Measurements from ENCODE around the gene CASP14. TPM values are rescaled to one million over a fixed set of nuclear protein-coding genes. Genes with fewer than 3 reads are reported as not detected.
"Not testable (repeated sequence)": the region's sequence is repeated elsewhere in the genome, so short reads cannot be mapped to it uniquely, and the experiment has no call there.

Gene CASP14
- polyA plus RNA-seq, 10 donors = 0.29 to 4.5 TPM; not detected in 8

DNA sequence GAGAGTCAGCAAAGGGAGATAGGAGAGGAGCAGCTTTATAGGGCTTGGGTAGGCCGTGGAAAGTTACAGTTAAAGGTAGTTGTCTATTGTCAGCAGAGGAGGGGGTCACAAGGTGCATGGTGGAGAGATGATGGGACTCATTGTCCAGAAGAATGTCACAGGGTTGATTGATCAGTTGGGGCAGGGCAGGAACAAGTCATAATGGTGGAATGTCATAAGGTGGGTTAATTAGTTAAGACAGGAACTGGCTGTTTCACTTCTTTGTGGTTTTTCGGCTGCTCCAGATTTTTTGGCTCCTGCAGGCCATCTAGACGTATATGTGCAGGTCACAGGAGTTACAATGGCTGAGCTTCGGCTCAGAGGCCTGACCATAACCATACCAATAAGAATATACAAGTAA is 21.1 kb downstream of the CASP14 start:
- not testable (repeated sequence) for DNase-seq

DNA sequence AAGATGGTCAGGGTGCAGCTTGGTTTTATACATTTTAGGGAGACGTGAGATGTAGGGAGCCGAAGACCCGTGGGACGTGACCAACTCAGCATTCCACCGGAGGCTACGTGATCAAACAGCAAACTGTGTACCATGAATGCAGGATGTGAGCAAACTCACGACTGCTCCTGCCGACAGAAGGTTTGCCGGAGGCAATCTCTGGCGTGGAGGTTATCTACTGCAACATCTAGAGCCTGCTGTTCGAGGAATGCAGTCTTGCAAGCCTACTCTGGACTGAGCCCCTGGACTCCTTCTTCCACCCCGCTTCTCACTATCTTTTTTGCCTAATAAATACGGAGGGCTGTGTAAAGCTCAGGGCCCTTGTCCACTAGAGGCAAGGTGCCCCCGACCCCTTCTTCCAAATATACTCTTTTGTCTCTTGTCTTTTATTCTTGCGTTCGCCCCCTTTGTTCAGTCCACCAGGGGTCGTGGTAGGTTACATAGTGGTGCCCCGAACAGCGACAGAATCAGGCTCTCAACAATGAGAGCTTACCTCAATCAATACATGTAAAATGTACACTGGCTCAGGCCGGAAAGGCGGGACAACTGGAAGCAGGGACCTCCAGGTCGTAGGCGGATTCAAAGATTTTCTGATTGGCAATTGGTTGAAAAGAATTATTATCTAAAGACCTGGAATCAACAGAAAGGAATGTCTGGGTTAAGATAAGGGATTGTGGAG is 23.8 kb downstream of the CASP14 start:
- no peak for DNase-seq

DNA sequence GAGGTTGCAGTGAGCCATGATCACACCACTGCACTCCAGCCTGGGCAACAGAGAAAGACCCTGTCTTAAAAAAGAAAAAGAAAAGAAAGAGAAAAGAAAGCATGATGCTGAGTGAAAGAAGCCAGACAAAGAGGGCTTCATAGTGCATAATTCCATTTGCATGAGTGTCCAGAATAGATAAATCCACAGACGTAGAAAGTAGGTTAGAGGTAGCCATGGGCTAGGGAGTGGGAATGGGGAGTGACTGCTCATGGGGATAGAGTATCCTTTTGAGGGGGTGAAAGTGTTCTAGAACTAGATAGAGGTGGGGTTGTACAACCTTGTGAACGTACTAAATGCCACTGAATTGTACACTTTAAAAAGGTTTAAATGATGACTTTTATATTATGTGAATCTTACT is 25.1 kb downstream of the CASP14 start:
- DNase-seq = no peak

DNA sequence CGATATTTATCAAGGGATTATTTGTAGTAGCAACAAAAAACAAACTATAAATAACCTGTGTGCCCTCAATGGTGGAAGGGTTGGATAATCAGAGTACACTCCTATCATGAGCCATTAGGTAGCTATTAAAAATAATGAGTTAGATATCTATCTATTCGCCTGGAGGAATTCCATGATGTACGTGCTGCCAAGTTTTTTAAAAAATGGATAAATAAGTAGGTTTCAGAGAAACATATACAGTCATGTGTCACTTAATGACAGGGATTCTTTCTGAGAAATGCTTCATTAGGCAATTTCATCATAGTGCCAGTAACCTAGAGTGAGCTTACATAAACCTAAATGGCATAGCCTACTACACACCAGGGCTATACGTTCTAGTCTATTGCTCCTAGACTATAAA is 26.5 kb downstream of the CASP14 start:
- DNase-seq = no peak

DNA sequence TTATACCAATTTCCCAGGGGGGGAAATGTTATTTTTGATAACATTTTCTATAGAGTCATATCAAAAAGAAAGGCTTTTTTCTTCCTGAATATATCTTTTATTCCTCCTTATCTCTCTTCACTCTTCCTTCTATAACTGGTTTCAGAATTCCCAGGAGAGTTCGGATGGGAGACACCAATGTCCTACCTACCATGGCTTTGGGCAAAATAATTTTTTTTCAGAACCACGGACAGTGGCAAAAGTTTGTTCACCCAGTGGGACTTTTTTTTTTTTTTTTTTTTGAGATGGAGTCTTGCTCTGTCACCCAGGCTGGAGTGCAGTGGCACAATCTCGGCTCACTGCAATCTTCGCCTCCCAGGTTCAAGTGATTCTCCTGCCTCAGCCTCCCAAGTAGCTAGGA is 30.7 kb downstream of the CASP14 start:
- DNase-seq = not testable (repeated sequence)

DNA sequence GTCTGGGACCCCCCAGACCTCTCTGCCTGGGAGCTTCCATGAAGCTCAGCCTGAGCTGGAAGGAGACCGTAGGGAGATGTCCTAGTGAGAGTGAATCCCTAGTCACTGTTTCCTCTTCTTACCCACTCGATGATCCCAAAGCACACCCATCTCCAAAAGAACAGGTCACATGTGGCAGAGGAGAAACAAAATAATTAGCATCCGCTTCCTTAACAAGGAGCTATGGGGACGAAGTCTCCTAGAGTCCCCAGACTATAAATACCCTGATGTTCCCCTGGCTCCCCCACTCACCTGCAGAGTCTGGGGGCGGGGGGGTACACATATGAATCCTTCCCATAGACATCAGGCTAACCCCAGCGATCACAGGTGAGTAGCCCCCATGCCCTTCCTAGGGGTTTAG is 32.6 kb downstream of the CASP14 start, which contains the start of gene OR1I1:
OR1I1 (plus strand) TSS at position 301 of the 400 bp plus-strand sequence. CDS start 4,855 bp downstream, outside the sequence.
- DNase-seq = no peak

DNA sequence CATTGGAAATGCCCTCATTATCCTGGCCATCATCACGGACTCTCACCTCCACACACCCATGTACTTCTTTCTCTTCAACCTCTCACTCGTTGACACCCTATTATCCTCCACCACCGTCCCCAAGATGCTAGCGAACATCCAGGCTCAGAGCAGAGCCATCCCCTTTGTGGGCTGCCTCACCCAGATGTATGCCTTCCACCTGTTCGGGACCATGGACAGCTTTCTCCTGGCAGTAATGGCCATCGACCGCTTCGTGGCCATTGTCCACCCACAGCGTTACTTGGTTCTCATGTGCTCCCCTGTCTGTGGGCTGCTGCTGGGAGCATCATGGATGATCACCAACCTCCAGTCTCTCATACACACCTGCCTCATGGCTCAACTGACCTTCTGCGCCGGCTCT is 37.9 kb downstream of the CASP14 start:
- DNase-seq = no peak

DNA sequence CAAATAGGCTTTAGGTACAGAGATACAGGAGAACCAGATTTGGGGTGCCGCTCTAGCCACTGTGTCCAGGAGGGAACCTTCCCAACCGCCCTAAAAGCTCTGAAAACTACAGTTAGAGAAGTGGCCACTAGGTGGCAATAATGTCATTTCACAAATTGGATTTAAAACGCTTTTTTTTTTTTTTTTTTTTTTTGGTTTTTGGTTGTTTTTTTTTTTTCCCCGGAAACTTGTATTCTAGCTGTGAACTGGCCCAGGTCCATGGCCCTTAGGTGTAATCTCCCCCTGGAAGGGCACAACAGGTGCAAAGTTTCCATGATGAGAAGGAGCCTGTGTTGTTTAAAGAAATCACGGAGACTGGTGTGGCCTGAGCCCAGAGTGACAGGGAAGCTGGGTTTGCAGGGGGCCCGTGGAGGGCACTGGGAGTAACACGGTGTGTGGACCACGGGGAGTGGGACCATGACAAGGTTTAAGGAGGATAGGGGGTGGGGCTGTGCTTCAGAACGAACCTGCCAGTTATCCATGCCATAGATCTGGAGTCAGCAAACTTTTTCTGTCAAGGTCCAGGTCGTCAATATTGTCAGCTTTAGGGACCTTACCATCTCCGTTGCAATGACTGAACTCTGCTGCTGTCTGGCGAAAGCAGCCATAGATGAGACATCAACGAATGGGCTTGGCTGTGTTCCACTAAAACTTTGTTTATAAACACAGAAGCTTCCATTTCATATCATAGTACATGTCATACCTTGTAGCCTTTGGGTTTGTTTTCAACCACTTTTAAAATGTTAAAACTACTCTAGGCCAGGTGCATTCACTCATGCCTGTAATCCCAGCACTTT is 42.9 kb downstream of the CASP14 start:
- DNase-seq = peak; percentile 56 to 82 (median 74)

DNA sequence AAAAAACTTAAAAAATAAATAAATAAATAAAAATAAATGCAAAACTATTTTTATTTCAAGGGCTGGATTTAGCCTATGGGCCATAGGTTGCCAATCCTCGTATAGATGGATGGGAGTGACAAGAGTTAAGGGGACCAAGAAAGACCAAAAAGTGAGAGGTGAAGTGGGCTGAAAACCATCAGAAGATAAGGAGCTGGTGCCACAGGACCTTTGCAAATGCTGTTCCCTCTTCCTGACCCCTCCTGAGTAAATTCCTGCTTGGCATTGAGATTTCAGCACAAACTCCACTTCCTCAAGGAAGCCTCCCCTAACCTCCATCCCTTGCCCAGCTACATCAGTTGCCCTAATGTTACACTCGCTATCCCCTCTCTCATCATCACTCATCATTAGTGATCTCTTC is 43.7 kb downstream of the CASP14 start:
- no peak for DNase-seq

DNA sequence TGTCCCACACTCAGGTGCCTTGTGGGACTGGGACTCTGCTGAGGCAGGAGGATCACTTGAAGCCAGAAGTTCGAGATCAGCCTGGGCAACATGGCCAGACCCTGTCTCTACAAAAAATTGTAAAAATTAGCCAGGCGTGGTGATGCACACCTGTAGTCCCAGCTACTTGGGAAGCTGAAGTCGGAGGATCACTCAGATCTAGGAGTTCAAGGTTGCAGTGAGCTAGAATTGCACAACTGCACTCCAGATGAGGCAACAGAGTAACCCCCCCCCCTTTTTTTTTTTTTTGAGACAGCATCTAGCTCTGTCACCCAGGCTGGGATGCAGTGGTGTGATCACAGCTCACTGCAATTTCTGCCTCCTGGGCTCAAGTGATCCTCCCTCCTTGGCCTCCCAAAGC is 46.9 kb downstream of the CASP14 start:
- DNase-seq = no peak

DNA sequence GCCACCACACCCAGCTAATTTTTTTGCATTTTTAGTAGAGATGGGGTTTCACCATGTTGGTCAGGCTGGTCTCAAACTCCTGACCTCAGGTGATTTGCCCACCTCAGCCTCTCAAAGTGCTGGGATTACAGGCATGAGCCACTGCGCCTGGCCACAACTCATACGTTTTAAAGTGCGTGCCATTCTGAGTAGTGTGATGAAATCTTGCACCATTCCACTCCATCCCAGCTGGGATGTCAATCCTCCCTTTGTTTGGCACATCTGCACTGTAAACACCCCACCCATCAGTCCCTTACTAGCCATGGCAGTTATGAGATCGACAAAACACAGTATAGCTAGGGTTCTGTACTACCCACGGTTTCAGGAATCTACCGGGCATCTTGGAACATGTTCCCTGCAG is 48.7 kb downstream of the CASP14 start:
- DNase-seq = not testable (repeated sequence)

DNA sequence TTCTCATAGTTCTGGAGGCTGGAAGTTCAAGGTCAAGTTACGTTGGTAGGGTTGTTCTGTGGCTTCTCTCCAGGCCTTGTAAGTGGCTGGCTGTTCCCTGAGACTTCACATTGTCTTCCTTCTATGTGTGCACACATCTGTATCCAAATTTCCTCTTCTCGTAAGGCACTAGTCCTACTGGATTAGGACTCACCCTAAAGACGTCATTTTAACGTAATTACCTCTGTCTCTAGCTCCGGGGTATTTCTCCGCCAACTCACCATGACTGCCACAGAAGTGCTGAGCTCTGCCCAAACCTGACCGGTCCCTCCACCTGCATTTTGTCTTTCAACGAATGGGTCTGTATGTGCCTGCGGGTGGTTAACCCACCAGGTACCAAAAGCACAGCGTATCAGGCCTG is 49.2 kb downstream of the CASP14 start:
- no peak for DNase-seq

DNA sequence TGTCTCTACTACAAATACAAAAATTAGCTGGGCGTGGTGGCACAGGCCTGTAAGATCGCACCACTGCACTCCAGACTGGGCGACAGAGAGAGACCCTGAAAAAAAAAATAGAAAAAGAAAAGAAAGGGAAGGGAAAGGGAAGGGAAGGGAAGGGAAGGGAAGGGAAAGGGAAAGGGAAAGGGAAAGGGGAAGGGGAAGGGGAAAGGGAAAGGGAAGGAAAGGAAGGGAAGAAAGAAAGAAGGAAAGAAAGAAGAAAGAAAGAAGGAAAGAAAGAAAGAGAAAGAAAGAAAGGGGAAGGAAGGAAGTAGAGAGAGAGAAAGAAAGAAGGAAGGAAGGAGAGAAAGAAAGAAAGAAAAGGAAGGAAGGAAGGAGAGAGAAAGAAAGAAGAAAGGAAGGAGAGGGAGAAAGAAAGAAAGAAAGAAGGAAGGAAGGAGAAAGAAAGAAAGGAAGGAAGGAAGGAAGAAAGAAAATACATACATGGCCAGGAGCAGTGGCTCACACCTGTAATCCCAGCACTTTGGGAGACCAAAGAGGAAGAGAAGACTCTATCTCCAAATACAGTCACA is 49.8 kb downstream of the CASP14 start:
- no peak for DNase-seq

DNA sequence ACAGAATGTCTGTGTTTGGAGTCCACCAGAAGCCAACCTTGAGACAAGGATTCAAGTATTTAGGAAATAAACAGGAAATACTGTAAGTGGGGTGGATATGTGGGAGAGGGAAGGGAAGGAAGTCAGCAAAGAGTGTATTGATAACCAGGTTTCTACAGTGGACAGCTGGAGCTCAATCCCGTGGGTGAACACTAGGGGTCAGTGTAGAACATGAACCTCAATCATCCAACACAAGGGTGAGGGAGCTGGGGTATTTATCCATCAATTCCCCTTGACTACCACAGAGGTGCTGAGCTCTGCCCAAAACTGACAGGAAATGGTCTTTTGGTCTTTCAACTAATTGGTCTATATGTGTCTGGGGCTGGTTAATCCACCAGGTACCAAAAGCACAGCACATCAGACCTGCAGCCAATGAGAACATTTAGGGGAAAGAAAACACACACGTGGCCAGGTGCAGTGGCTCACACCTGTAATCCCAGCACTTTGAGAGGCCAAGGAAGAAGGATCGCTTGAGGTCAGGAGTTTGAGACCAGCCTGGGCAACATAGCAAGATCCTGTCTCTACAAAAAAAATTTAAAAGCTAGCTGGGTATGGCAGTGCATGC is 52.3 kb downstream of the CASP14 start:
- no peak for DNase-seq

DNA sequence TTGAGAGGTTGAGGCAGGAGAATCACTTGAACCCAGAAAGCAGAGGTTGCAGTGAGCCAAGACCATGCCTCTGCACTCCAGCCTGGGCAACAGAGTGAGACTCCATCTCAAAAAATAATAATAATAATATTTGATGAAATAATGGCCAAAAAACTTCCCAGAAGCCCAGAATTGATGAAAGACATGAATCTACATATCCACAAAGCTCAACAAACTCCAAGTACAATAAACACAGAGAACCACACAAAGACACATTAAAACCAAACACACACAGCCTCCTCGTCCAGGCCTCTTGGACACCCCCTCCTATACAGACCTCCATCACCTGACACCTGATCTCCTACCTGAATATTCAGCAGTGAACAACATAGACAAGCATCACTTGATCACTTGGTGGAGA is 54.7 kb downstream of the CASP14 start:
- no peak for DNase-seq

DNA sequence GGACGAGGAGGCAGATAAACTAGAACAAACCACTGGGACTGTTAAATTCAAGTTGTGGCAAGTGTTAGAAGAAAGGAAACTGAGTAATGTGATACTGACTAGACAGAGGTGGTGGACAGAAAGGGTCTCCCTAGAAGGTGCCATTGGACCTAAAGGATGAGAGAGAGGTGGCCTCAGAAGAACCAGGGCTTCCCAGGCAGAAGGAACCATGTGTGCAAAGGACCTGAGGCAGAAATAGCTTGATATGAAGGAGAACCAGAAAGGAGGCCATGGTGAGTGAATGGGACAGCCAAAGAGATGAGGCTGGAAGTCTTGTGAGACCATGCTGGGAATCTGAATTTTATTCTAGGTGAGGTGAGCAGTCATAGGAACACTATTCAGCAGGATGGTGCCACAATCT is 55.1 kb downstream of the CASP14 start:
- no peak for DNase-seq

DNA sequence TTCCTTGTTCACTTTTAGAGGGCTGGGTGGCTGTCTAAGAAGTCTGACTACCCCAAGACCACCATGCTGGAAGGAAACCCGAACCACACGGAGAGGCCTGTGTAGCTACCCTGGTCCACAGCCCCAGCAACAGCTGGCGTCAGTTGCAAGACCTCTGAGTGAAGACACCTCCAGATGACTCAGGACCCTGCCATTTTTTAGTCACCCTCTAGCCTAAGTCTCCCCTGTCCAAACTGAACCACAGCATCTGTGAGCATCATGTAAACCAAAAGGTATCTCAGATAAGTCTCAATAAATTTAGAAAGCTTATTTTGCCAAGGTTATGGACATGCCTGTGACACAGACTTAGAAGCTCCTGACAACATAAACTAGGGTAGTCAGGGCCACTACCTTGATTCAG is 55.8 kb downstream of the CASP14 start:
- no peak for DNase-seq

DNA sequence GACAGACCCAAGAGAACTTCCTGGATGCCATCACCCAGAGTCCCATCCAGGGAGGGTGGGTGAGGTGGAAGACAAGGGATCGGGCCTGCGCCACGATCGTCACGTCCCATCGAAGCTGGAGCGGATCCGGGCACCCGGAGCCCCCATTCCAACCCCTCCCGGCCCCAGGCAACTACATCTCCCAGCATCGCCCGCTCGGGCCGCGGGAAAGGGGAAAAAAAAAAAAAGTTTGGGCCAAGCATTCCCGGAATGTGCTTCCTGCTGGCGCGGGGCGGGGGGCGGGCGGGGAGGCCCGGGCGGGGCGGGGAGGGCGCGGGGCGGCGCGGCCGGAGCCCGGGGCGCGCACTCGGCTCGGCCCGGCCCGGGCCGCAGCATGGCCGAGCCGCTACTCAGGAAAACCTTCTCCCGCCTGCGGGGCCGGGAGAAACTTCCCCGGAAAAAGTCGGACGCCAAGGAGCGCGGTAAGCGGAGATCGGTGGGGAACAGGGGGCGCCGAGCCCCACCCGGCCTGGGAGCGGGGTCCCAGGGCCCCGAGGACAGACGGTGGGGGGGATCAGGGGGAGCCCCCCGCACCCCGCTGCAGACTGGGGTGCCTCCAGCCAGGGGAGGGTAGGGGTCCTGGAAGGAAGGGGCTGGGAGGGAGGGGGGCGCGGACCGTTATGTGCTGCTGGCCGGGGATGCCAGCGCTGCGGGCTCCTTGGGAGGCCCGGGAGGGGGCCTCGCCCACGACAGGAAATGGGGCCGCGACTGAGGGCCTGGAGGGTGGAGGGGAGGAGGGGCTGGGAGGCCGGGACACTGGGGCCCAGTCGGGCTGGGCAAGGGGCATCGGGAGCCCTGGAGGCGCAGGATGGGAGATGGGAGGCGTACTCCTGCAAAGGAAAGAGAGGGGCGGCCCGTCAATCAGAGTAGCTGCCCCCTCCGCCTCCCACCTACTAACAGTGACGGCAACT is 58.1 kb downstream of the CASP14 start, which contains the start of gene SYDE1:
SYDE1 (plus strand) TSS at position 341 of the 950 bp plus-strand sequence; CDS start at position 374, 33 bp downstream.
- DNase-seq = peak; percentile 75 to 85 (median 76)

All from muscle of back (tissue), 11 donors.